GM18519 (cell line): ENCODE data around the gene IL31.
"Not testable (repeated sequence)": the region's sequence is repeated elsewhere in the genome, so short reads cannot be mapped to it uniquely, and the experiment has no call there.

ENCODE experiments used
- ATAC-seq: cut with Tn5 transposase; IDR thresholded peaks from one replicate; pipeline ENCODE4 v1.9.1; 2021; ENCODE audit warnings: mild to moderate bottlenecking, moderate library complexity; ENCODE audit not compliant: unreplicated experiment, low FRiP score

IL31 gene

DNA sequence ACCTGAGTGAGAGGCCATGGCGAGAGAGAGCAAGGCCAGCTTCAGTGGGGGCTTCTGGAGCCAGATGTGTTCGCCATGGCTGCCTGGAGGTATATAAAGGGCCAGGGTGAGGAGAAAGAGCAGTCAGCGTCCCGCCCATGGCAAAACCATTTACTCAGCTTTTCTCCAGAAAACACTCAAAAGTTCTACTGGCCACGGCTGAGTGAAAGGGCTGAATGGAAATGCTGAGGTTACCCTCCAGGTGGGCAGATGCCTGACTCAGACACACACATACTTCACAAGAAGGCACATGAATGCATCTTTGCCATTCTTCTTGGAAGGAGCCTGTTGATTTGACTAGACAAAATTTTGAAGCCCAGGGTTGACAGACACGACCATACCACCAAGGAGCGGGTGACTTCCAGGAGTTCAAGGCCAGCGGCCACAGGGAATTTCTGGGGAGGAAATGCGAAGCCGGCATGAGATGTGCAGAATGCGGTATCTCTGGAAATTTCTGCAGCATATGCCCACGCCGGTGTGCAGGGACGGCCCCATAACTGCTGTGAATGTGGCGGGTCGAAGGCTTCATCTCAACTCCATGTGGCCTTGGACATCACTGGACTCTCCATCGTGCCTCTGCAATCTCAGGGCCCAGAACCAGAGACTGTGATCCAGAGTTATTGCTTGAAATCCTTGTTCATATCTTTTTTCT is at the start of gene IL31:
Gene IL31, minus strand, starts transcription at position 67 of the 691 bp plus-strand sequence. Its CDS starts 49 bp downstream, at position 18.
- no peak for ATAC-seq

DNA sequence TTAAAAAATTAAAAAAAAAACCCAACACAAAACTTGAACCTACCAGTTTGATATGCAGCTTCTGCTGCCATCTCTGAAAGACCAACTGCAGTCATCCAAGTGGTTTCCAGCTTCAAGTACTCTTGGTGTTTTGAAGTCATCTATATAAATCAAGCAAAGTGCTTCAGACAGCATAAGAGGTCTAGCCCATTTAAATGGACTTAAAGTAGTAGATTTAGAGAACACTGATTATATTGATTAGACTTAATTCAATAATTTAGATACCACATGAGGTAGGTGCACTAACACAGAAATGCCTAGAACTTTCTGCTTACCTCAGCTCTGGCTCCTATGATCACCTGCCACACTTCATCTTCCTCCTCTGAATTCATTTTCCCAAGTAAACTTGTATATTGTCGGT is 42.4 kb upstream of the IL31 start:
- ATAC-seq = no peak

DNA sequence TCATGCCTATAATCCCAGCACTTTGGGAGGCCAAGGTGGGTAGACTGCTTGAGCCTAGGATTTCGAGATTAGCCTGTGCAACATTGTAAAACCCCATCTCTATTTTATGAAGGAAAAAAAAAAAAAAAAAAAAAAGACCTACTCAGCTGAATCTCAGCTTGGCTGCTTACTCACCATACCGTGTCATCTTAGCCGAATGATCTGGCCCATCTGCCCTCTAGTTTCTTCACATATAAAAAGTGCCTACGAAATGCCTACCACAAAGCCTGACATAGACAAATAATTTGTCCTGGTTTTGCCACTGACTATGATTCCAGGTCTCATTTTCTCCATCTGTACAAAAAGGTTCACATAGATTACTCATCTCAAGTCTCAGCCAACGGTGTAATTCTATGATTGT is 41.8 kb upstream of the IL31 start:
- ATAC-seq = no peak

DNA sequence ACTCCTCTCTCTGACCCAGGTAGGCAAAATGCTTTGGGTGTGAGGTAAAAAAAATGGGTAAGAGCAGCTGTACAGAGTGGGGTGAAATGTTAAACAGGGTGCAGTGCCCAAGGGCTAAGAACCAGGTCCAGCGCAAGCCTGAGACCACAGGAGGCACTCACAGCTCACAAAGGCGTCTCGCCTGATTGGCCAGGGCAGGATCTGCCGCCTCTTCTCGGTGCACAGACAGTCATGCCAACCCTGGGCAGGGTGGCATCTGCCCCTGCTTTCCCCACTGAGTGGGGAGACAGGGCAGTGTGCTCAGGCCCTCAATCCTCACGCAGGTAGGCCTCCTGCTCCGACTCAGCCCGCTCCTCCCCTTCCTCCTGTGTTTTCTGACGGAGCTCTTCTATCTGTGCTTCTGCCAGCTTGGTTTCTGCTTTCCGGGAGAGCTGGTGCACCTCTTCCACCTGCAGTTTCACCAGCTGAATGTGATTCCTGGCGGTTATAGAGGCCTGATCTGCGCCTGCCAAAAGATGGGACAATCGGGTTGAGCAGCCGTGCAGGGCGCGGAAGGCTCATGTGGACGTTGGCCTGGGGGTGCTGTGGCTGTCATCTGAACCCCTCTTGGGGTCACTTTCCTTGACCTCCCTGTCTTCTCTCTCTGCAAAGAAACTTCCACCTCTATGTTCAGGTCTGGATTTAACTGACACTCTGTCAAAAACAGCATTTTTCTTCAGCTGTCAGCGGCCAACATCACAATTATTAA is 34.2 kb upstream of the IL31 start:
- no peak for ATAC-seq

DNA sequence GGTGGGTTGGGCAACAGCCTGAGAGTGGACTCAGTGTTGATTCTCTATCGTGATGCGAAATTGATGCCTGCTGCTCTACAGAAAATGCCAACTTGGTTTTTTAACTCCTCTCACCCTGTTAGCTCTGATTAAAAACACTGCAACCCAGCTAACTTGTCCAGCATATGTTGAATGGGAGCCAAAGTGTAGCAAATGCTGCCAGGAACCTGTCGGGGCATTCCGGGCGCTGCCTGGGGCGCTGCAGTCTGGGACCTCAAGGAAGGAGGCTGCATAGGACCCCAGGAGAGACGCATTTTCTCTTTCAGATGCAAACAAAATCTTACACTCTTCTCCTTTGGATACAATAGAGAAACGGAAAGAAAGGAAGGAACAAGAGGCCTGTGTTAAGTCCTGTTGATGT is 33.4 kb upstream of the IL31 start:
- ATAC-seq = no peak

DNA sequence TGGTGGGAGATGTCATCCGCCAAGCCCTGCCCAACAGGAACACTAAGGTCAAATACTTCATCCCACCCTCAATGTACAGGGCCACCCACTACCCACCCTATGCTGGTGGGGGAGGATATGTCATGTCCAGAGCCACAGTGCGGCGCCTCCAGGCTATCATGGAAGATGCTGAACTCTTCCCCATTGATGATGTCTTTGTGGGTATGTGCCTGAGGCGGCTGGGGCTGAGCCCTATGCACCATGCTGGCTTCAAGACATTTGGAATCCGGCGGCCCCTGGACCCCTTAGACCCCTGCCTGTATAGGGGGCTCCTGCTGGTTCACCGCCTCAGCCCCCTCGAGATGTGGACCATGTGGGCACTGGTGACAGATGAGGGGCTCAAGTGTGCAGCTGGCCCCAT is 33.0 kb upstream of the IL31 start:
- no peak for ATAC-seq

DNA sequence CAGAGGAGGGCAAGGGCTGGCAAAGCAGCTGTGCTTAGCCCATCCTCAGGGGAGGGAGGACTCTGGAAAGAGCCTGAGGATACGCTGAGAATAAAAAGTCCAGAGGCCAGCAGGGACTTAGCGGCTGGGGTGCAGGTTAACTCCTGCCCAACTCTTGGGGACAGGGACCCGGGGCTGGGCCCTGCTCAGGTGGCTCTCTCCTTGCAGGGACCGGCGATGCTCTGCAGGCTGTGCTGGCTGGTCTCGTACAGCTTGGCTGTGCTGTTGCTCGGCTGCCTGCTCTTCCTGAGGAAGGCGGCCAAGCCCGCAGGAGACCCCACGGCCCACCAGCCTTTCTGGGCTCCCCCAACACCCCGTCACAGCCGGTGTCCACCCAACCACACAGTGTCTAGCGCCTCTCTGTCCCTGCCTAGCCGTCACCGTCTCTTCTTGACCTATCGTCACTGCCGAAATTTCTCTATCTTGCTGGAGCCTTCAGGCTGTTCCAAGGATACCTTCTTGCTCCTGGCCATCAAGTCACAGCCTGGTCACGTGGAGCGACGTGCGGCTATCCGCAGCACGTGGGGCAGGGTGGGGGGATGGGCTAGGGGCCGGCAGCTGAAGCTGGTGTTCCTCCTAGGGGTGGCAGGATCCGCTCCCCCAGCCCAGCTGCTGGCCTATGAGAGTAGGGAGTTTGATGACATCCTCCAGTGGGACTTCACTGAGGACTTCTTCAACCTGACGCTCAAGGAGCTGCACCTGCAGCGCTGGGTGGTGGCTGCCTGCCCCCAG is 32.3 kb upstream of the IL31 start:
- no peak for ATAC-seq

DNA sequence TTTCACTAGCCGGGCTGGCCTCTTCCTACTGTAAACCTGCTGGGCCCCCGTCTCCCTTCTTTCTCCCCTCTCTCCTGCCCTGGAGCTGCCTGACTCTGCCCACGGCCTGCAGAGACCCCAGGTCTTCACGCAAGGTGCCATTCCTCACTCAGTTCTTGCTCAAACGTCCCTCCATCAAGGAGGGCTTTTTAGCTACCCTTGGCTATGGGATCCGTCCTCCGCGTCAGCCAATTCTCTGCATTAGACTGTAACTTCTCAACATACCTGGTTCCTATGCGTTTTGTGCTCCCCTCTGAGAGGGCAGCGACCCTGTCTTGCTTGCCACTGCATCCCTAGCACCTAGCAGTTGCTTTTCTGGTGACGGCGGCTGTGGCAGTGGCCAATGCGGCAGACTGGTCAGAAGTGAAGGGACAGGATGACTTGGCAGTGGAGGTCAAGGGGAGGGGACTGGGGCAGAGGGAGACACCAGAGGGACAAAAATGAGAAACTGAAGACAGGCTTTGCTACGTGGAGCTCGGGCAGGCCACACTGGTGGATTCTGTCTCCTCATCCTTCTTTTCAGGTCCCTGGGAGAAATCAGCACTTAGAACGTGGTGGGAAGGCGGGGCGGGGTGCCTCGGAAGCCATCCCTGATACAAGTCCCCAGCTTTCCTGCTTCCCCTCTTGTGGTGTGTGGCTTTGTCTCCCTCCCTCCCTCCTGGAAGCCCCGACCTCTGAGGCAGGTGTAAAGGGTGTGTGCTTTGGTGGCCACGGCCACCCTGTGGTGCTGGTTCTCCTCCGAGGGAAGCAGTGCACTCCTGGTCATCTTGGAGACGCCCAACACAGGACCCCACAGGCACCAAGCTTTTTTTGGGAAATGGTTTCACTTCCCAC is 31.3 kb upstream of the IL31 start:
- ATAC-seq = no peak

DNA sequence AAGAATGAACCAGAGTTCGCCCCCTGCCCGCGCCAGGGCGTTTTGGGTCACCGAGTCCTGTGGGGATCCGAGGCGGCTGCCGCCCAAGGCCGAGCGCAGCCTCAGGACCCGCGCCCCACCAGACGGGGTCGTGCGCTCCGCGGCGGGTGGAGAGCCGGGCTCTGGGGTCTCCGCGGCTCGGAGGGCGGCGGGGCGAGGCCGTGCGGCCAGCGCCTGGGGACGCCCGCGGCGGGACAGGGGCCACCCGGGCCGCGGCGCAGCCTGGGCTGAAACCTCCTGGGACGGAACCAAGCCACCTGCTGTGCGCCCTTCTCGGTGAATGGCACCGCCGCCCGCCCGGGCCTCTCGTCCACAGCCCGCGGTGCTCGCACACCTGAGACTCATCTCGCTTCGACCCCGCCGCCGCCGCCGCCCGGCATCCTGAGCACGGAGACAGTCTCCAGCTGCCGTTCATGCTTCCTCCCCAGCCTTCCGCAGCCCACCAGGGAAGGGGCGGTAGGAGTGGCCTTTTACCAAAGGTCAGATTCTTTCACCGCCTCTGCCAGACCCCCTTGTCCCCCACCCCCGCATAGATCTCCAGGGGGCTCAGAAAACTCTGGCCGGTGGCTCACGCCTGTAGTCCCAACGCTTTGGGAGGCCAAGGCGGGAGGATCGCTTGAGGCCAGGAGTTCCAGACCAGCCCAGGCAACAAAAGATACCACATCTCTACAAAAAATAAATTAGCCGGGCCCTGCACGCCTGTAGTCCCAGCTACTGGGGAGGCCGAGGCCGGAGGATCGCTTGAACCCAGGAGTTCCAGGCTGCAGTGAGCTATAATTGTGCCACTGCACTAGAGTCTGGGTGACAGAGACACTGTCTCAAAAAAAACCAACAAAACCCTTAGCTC is 30.4 kb upstream of the IL31 start:
- ATAC-seq = no peak

DNA sequence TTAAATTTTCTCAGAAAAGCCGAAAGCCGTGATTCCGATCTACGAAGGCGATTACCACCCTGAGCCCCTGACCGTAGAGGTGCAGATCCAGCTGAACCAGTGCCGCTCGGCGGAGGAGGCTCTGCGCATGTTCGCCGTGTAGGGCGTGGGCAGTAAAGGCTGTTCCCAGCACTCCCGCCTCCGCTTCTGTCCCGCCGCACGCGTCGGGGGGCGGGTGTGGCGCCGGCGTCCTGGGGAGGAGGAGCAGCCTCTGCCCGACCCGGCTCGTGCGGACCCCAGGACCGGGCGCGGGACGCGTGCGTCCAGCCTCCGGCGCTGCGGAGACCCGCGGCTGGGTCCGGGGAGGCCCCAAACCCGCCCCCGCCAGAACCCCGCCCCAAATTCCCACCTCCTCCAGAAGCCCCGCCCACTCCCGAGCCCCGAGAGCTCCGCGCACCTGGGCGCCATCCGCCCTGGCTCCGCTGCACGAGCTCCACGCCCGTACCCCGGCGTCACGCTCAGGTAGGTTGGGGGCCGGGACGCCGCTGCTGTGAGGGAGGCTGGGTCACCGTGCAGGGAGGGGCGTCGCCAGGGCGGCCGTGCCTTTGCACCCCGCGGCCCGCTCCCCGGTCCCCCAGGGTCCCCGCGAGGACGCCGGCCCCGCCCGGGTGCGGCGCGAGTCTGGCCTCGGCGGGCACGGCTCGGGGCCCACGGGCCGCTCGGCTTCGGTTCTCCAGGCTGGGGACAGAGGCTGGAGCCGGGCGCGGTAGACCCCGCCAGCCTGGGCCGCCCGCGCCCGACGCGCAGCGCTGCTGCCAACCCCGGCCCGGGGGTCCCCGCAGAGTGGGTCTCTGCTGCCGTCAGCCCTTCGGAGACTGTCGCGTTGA is 29.5 kb upstream of the IL31 start, which contains the start of gene B3GNT4:
Gene B3GNT4, plus strand, starts transcription at position 409 of the 866 bp plus-strand sequence. CDS start 910 bp downstream, outside the sequence.
- ATAC-seq = no peak

DNA sequence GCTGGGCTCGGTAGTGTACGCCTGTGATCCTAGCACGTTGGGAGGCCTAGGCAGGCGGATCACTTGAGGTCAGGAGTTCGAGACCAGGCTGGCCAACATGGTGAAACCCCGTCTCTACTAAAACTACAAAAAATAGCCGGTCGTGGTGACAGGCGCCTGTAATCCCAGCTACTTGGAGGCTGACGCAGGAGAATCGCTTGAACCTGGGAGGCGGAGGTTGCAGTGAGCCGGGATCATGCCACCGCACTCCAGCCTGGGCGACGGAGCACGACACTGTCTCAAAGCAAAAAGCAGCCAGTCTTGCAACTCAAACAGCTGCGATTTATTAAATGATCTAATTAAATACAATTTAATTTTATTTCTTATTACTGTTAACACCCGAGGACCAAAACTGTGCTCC is 28.8 kb upstream of the IL31 start:
- not testable (repeated sequence) for ATAC-seq

DNA sequence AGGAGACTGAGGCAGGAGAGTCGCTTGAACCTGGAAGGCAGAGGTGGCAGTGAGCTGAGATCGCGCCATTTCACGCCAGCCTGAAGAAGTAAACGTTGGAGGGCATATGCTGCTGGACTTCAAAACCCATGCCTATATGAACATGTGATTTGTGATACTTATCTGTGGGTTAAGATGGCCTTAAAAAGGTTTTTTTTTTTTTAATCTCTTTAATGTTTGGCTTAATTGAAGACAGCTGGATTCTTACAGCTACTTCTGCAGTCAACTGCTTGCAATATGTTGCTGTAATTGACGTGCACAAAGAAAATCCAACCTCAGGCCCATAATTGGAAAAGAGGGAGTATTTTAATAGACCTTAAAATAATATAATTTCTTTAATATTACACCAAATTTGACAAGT is 28.0 kb upstream of the IL31 start:
- no peak for ATAC-seq

DNA sequence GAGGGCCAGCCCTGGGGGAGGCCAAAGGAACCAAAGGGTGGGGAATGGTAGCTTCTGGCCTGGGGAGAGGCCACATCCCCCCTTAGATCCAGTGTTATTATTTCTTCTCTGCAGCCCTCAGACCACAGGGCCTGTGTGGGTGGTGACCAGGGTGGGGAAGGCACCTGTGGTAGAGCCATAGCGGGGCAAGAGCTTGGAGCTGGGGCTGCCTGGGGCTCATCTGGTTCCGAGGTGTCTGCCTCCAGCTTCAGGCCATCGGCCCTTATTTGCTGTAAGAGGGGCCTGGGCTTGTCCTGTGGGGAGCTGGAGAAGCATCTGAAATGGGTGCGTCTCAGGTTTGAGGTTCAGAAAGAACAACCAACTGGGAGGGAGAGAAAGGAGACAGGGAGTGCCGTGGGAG is 27.4 kb upstream of the IL31 start:
- no peak for ATAC-seq

DNA sequence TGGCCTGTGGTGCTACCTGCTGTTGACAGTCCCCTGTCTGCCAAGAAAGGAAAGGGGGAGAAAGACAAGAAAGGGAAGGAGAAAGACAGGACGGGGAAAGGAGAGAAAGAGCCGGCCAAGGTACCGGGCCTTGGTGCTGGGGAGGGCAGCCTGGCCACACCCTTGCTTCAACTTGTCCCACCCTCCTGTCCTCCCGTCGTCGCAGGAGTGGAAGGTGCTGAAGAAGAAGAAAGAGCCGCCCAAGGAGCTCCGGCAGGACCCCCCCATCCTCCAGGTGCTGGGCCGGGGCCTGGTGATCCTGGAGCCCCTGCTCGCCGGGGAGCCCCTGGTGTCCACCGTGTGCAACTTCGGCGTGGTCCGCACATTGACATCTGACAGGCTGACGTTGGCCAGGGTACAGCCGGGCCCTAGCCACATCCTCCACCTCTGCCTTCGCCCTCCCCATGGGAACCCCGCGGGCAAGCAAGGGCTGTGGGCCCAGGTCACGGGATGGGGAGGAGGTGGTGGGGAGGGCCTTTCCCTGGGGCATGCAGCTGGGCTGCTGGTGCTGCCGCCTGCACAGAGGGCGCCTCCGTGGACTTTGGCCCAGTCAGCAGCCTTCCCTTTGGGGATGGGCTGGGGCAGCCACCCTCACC is 26.6 kb upstream of the IL31 start:
- no peak for ATAC-seq

DNA sequence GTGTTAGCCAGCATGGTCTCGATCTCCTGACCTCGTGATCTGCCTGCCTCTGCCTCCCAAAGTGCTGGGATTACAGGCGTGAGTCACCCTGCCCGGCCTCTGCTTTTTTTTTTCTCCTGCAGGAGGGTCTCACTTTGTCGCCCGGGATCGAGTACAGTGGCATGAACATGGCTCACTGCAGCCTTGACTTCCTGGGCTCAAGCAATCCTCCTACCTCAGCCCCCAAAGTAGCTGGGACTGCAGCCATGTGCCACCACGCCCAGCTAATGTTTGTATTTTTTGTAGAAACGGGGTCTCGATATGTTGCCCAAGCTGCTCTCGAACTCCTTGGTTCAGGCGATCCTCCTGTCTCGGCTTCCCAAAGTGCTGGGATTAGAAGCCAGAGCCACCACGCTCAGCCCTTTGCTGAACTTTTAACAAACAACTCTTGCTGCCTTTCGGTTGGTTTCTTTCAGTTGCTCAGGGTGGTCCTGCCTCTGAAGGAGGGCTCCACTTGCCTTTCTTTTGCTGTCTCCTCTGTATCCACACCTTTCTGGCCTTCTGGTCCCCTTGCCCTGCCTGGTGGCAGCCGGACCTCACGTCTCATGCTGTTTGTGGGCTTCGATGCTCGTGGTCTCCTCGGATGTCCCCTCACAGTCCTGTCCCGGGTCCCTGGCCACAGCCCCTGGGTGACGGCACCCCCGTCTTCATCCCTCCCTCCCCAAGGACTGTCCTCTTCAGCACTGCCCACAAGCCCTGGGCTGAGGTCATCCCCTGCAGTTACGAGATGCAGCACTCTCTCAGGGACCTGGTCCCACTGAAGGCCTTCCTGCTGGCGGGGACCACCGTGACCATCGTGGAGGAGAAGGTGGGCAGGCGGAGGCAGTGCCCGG is 25.7 kb upstream of the IL31 start:
- no peak for ATAC-seq

DNA sequence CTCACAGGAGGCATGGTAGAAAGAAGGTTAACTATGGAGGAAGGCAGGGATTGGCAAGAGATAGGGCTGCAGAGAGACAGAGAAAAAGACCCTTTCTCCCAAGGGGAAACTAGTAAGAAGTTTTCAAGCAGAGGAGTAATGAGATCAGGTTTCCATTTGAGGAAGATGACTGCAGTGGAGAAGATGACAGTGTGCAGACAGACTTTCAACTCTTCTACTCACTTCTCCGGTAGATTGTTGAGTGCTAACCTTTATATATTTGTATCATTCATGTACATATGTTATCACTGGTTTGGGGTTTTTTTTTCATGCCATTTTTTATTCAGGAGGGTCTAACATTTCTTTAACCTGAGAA is 23.6 kb upstream of the IL31 start:
- ATAC-seq = no peak

DNA sequence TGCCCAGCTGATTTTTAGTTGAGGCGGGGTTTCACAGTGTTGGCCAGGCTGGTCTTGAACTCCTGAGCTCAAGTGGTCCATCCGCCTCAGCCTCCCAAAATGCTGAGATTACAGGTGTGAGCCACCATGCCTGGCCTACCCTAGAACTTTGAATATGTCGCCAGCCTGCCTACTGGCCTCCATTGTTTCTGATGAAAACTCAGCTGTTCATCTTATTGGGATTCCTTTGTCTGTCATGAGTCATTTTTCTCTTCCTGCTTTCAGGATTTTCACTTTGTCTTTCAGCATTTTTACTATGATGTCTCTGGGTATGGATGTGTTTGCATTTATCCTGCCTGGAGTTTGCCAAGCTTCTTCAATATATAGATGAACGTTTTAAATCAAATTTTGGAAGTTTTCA is 21.4 kb upstream of the IL31 start:
- ATAC-seq = no peak
